Smooth muscle cell (in vitro differentiated cells): ENCODE measurements around the gene RP9. TPM values are rescaled to one million over a fixed set of nuclear protein-coding genes. Genes with fewer than 3 reads are reported as not detected.

ENCODE experiments used
- DNase-seq: peaks from one replicate; lab custom pipeline; 2025; ENCODE audit not compliant: unreplicated experiment; lab: John Stamatoyannopoulos, UW
- H2AFZ ChIP-seq: fragments of 200-600 bp; sonication (generic); 2 replicates; pipeline ENCODE4 v1.6.0; 2016; ENCODE audit warnings: antibody characterized with exemption, low read depth, mild to moderate bottlenecking
- H3F3A ChIP-seq: fragments of 200-600 bp; sonication (generic); 2 replicates; pipeline ENCODE4 v1.6.0; 2017; ENCODE audit warnings: antibody characterized with exemption, low read depth
- H3K27ac ChIP-seq: fragments of 200-600 bp; sonication (generic); 2 replicates; pipeline ENCODE4 v1.5.1; 2016; ENCODE audit warnings: low read depth, mild to moderate bottlenecking
- H3K27me3 ChIP-seq: fragments of 200-600 bp; sonication (generic); 2 replicates; pipeline ENCODE4 v1.6.1; 2016; ENCODE audit warnings: low read depth, mild to moderate bottlenecking
- H3K36me3 ChIP-seq: fragments of 200-600 bp; sonication (generic); 2 replicates; pipeline ENCODE4 v1.5.1; 2016; ENCODE audit warnings: low read depth
- H3K4me1 ChIP-seq: fragments of 200-600 bp; sonication (generic); 2 replicates; pipeline ENCODE4 v1.5.1; 2016; ENCODE audit warnings: low read depth
- H3K4me2 ChIP-seq: fragments of 200-600 bp; sonication (generic); 2 replicates; pipeline ENCODE4 v1.6.0; 2016; ENCODE audit warnings: mild to moderate bottlenecking
- H3K4me3 ChIP-seq: fragments of 200-600 bp; sonication (generic); 2 replicates; pipeline ENCODE4 v1.5.1; 2016; ENCODE audit warnings: mild to moderate bottlenecking
- H3K79me2 ChIP-seq: fragments of 200-600 bp; sonication (generic); 2 replicates; pipeline ENCODE4 v1.6.0; 2016; ENCODE audit warnings: low read depth, mild to moderate bottlenecking
- H3K9ac ChIP-seq: fragments of 200-600 bp; sonication (generic); 2 replicates; pipeline ENCODE4 v1.6.0; 2016; ENCODE audit warnings: low read depth
- H3K9me3 ChIP-seq: fragments of 200-600 bp; sonication (generic); replicated peaks from 2 replicates; pipeline ENCODE4 v1.5.1; 2016; ENCODE audit warnings: low read depth
- H4K20me1 ChIP-seq: fragments of 200-600 bp; sonication (generic); 2 replicates; pipeline ENCODE4 v1.6.0; 2016; ENCODE audit warnings: low read depth
- CTCF ChIP-seq: fragments of 200-600 bp; sonication (generic); IDR thresholded peaks from 2 replicates; pipeline ENCODE4 v1.5.1; 2017; ENCODE audit warnings: borderline replicate concordance, mild to moderate bottlenecking, antibody characterized with exemption; ENCODE audit not compliant: insufficient read depth, poor library complexity, severe bottlenecking
- WGBS: methylation state at CpG from one replicate; pipeline ENCODE4 v1.1.7; 2016; ENCODE audit warnings: low lambda C conversion rate; 5-methylcytosine and 5-hydroxymethylcytosine counted together
- polyA plus RNA-seq: library from polyadenylated mRNA; unstranded; fragments of >200 nt; fragmentation: Nextera tagmentation; extraction: Ambion mirVana; gene quantifications from 2 replicates; pipeline ENCODE4 v1.2.1, GENCODE V29; 2016
- total RNA-seq: library from RNA; depleted of rRNA; stranded (reverse); fragments of >200 nt; gene quantifications from 2 replicates; pipeline ENCODE4 v1.2.3, GENCODE V29; 2014

The RP9 gene
- total and polyA plus RNA-seq, 2 experiments from 2014 or later, result 15.3 to 28.3 TPM

GRCh38 chr7:33091641-33092191, 17.5 kb downstream of the RP9 start:
- WGBS, result 79% methylated on average over 5 of the region's 5 CpGs
- H3K27me3 ChIP-seq, result no peaks in the 10 kb centered on the region
- H3K36me3 ChIP-seq, result peaks cover 14% of the 10 kb centered on the region
- no peak overlapping the region for H3K4me2 ChIP-seq
- no peak for TF ChIP-seq CTCF
- DNase-seq, result no peak
- H3K27ac ChIP-seq, result no peak overlapping the region
- H4K20me1 ChIP-seq, result no peaks in the 10 kb centered on the region
- no peaks in the 10 kb centered on the region for H3K79me2 ChIP-seq
- no peaks in the 10 kb centered on the region for H3K4me1 ChIP-seq
- H3K9me3 ChIP-seq, result no peaks in the 10 kb centered on the region
- no peak overlapping the region for H3K4me3 ChIP-seq
- no peak overlapping the region for H2AFZ ChIP-seq
- H3K9ac ChIP-seq, result no peak overlapping the region
- no peaks in the 10 kb centered on the region for H3F3A ChIP-seq

GRCh38 chr7:33091111-33091531, 18.1 kb downstream of the RP9 start:
- no peak for TF ChIP-seq CTCF
- no peak for DNase-seq
- H3K4me2 ChIP-seq, result no peak overlapping the region

GRCh38 chr7:33089142-33089541, 20.1 kb downstream of the RP9 start:
- no peaks in the 10 kb centered on the region for H4K20me1 ChIP-seq
- H3K9me3 ChIP-seq, result no peaks in the 10 kb centered on the region
- no peak overlapping the region for H3K27ac ChIP-seq
- no peak overlapping the region for H3K9ac ChIP-seq
- H3K36me3 ChIP-seq, result no peaks in the 10 kb centered on the region
- H2AFZ ChIP-seq, result no peak overlapping the region
- no peak overlapping the region for H3K4me3 ChIP-seq
- H3K4me1 ChIP-seq, result no peaks in the 10 kb centered on the region
- H3F3A ChIP-seq, result no peaks in the 10 kb centered on the region
- H3K27me3 ChIP-seq, result no peaks in the 10 kb centered on the region
- no peak for TF ChIP-seq CTCF
- no peak for DNase-seq
- WGBS, result 92% methylated on average over 7 of the region's 7 CpGs
- no peaks in the 10 kb centered on the region for H3K79me2 ChIP-seq
- no peak overlapping the region for H3K4me2 ChIP-seq

More at GRCh38 chr7:33091111-33091531, 18.1 kb downstream of the RP9 start:
- Histone ChIP-seq H3K79me2 (no peaks in the 10 kb centered on the region), H3F3A (no peaks in the 10 kb centered on the region), H3K27ac (no peak overlapping the region), H3K36me3 (peaks cover 9% of the 10 kb centered on the region), H3K4me3 (no peak overlapping the region), H3K9me3 (no peaks in the 10 kb centered on the region), H3K27me3 (no peaks in the 10 kb centered on the region), H3K4me1 (no peaks in the 10 kb centered on the region), H3K9ac (no peak overlapping the region), H4K20me1 (no peaks in the 10 kb centered on the region), H2AFZ (no peak overlapping the region)
- WGBS, result 90% methylated on average over 4 of the region's 4 CpGs

- no peaks in the 10 kb centered on the region for H4K20me1 ChIP-seq
- no peak for DNase-seq
- WGBS, result 92% methylated on average over 2 of the region's 2 CpGs
- H3K9ac ChIP-seq, result no peak overlapping the region
- TF ChIP-seq CTCF, result no peak
- no peaks in the 10 kb centered on the region for H3K9me3 ChIP-seq
- H3F3A ChIP-seq, result no peaks in the 10 kb centered on the region
- no peaks in the 10 kb centered on the region for H3K27me3 ChIP-seq
- no peak overlapping the region for H3K27ac ChIP-seq
- H3K36me3 ChIP-seq, result no peaks in the 10 kb centered on the region
- no peaks in the 10 kb centered on the region for H3K79me2 ChIP-seq
- H2AFZ ChIP-seq, result no peak overlapping the region
- H3K4me2 ChIP-seq, result no peak overlapping the region
- H3K4me3 ChIP-seq, result no peak overlapping the region
- H3K4me1 ChIP-seq, result no peaks in the 10 kb centered on the region
Observed at GRCh38 chr7:33087858-33088257, 21.3 kb downstream of the RP9 start.
